Stimulated activated memory B cell treated with anti-CD40 and anti-IgM and Interleukin-4, amounts not matched to agents 10 μg/mL and 1 μg/mL and 100 μg/mL, for 72 hours (primary cell): ENCODE data around the gene ANKRD44.
"Not testable (repeated sequence)": the region's sequence is repeated elsewhere in the genome, so short reads cannot be mapped to it uniquely, and the experiment has no call there.

Source experiments
- ATAC-seq: fragments of 150-1000 bp; cut with Tn5 transposase; 2 replicates; pipeline ENCODE4 v1.10.0; 2021
- H3K27ac Mint-ChIP-seq: one replicate; pipeline ENCODE4 v1.8.0; 2022; ENCODE audit warnings: mild to moderate bottlenecking, mixed read lengths
- H3K27me3 Mint-ChIP-seq: one replicate; pipeline ENCODE4 v1.8.0; 2022; ENCODE audit warnings: mixed read lengths
- H3K36me3 Mint-ChIP-seq: one replicate; pipeline ENCODE4 v1.8.0; 2022; ENCODE audit warnings: mixed read lengths
- H3K4me1 Mint-ChIP-seq: one replicate; pipeline ENCODE4 v1.8.0; 2022; ENCODE audit warnings: mixed read lengths
- H3K4me3 Mint-ChIP-seq: one replicate; pipeline ENCODE4 v1.8.0; 2022; ENCODE audit warnings: mild to moderate bottlenecking, moderate library complexity, mixed read lengths
- H3K9me3 Mint-ChIP-seq: one replicate; pipeline ENCODE4 v1.8.0; 2022; ENCODE audit warnings: mixed read lengths

ANKRD44 gene

GRCh38 chr2:197247083-197247482 lies 63.5 kb downstream of the ANKRD44 start:
- H3K9me3 Mint-ChIP-seq: no peaks in the 10 kb centered on the region
- H3K27ac Mint-ChIP-seq: peak overlapping the region; percentile 38
- H3K27me3 Mint-ChIP-seq: no peaks in the 10 kb centered on the region
- H3K4me3 Mint-ChIP-seq: no peak overlapping the region
- peaks cover 31% of the 10 kb centered on the region for H3K36me3 Mint-ChIP-seq
- H3K4me1 Mint-ChIP-seq: peaks cover 75% of the 10 kb centered on the region
- ATAC-seq: no peak

GRCh38 chr2:197245829-197246804 lies 64.5 kb downstream of the ANKRD44 start:
- peak overlapping the region; percentile 38 for H3K27ac Mint-ChIP-seq
- H3K9me3 Mint-ChIP-seq: no peaks in the 10 kb centered on the region
- H3K4me3 Mint-ChIP-seq: no peak overlapping the region
- peaks cover 31% of the 10 kb centered on the region for H3K36me3 Mint-ChIP-seq
- ATAC-seq: no peak
- peaks cover 70% of the 10 kb centered on the region for H3K4me1 Mint-ChIP-seq
- H3K27me3 Mint-ChIP-seq: no peaks in the 10 kb centered on the region

GRCh38 chr2:197244349-197244748 lies 66.2 kb downstream of the ANKRD44 start:
- Mint-ChIP-seq H3K9me3 (no peaks in the 10 kb centered on the region), H3K27ac (peak overlapping the region; percentile 60), H3K4me3 (no peak overlapping the region), H3K36me3 (peaks cover 31% of the 10 kb centered on the region), H3K4me1 (peaks cover 75% of the 10 kb centered on the region), H3K27me3 (no peaks in the 10 kb centered on the region)
- no peak for ATAC-seq

- Mint-ChIP-seq H3K4me1 (peaks cover 73% of the 10 kb centered on the region), H3K4me3 (no peak overlapping the region), H3K27me3 (no peaks in the 10 kb centered on the region), H3K27ac (peak overlapping the region; percentile 60), H3K36me3 (peaks cover 28% of the 10 kb centered on the region), H3K9me3 (no peaks in the 10 kb centered on the region)
- no peak for ATAC-seq
These were observed 67.9 kb downstream of the ANKRD44 start for GRCh38 chr2:197242719-197243118.

GRCh38 chr2:197241596-197241995 lies 69.0 kb downstream of the ANKRD44 start:
- H3K27ac Mint-ChIP-seq: no peak overlapping the region
- H3K27me3 Mint-ChIP-seq: no peaks in the 10 kb centered on the region
- H3K4me3 Mint-ChIP-seq: no peak overlapping the region
- ATAC-seq: no peak
- H3K4me1 Mint-ChIP-seq: peaks cover 73% of the 10 kb centered on the region
- H3K36me3 Mint-ChIP-seq: peaks cover 22% of the 10 kb centered on the region
- no peaks in the 10 kb centered on the region for H3K9me3 Mint-ChIP-seq

- ATAC-seq: no peak
- H3K27ac Mint-ChIP-seq: peak overlapping the region; percentile 87
- H3K27me3 Mint-ChIP-seq: no peaks in the 10 kb centered on the region
- peak overlapping the region; percentile 50 for H3K4me3 Mint-ChIP-seq
- H3K4me1 Mint-ChIP-seq: peaks cover 73% of the 10 kb centered on the region
- no peaks in the 10 kb centered on the region for H3K9me3 Mint-ChIP-seq
- H3K36me3 Mint-ChIP-seq: peaks cover 18% of the 10 kb centered on the region
These were observed 69.4 kb downstream of the ANKRD44 start for GRCh38 chr2:197241153-197241552.

- peak overlapping the region; percentile 50 for H3K4me3 Mint-ChIP-seq
- peaks cover 79% of the 10 kb centered on the region for H3K4me1 Mint-ChIP-seq
- H3K27ac Mint-ChIP-seq: peak overlapping the region; percentile 87
- peak; percentile 63 for ATAC-seq
- H3K9me3 Mint-ChIP-seq: no peaks in the 10 kb centered on the region
- H3K27me3 Mint-ChIP-seq: no peaks in the 10 kb centered on the region
- peaks cover 18% of the 10 kb centered on the region for H3K36me3 Mint-ChIP-seq
These were observed 70.0 kb downstream of the ANKRD44 start for GRCh38 chr2:197240421-197241041.

- Mint-ChIP-seq H3K36me3 (peaks cover 21% of the 10 kb centered on the region), H3K4me1 (peaks cover 84% of the 10 kb centered on the region), H3K27ac (peak overlapping the region; percentile 87), H3K4me3 (peak overlapping the region; percentile 50)
- ATAC-seq, H3K9me3 Mint-ChIP-seq, H3K27me3 Mint-ChIP-seq: not testable (repeated sequence)
These were observed 70.6 kb downstream of the ANKRD44 start for GRCh38 chr2:197240018-197240417.

GRCh38 chr2:197239434-197239833 lies 71.1 kb downstream of the ANKRD44 start:
- H3K4me3 Mint-ChIP-seq: peak overlapping the region; percentile 79
- no peaks in the 10 kb centered on the region for H3K9me3 Mint-ChIP-seq
- H3K36me3 Mint-ChIP-seq: peaks cover 24% of the 10 kb centered on the region
- peaks cover 85% of the 10 kb centered on the region for H3K4me1 Mint-ChIP-seq
- H3K27me3 Mint-ChIP-seq: no peaks in the 10 kb centered on the region
- H3K27ac Mint-ChIP-seq: peak overlapping the region; percentile 87
- ATAC-seq: peak; percentile 59

- H3K4me3 Mint-ChIP-seq: no peak overlapping the region
- H3K4me1 Mint-ChIP-seq: peaks cover 88% of the 10 kb centered on the region
- peak overlapping the region; percentile 87 for H3K27ac Mint-ChIP-seq
These were observed 72.6 kb downstream of the ANKRD44 start for GRCh38 chr2:197238043-197238365.

GRCh38 chr2:197237291-197238042 lies 73.1 kb downstream of the ANKRD44 start:
- H3K27me3 Mint-ChIP-seq: no peaks in the 10 kb centered on the region
- peak overlapping the region; percentile 87 for H3K27ac Mint-ChIP-seq
- H3K36me3 Mint-ChIP-seq: peaks cover 14% of the 10 kb centered on the region
- no peak for ATAC-seq
- H3K4me1 Mint-ChIP-seq: peaks cover 89% of the 10 kb centered on the region
- H3K9me3 Mint-ChIP-seq: no peaks in the 10 kb centered on the region
- H3K4me3 Mint-ChIP-seq: no peak overlapping the region

More at GRCh38 chr2:197238043-197238365, 72.6 kb downstream of the ANKRD44 start:
- peaks cover 14% of the 10 kb centered on the region for H3K36me3 Mint-ChIP-seq
- H3K27me3 Mint-ChIP-seq: no peaks in the 10 kb centered on the region
- no peaks in the 10 kb centered on the region for H3K9me3 Mint-ChIP-seq
- peak; percentile 50 for ATAC-seq

GRCh38 chr2:197236816-197237215 lies 73.8 kb downstream of the ANKRD44 start:
- no peaks in the 10 kb centered on the region for H3K9me3 Mint-ChIP-seq
- no peak overlapping the region for H3K4me3 Mint-ChIP-seq
- peak overlapping the region; percentile 87 for H3K27ac Mint-ChIP-seq

GRCh38 chr2:197236159-197236558 lies 74.4 kb downstream of the ANKRD44 start:
- Mint-ChIP-seq H3K27ac (peak overlapping the region; percentile 87), H3K27me3 (no peaks in the 10 kb centered on the region), H3K36me3 (peaks cover 14% of the 10 kb centered on the region), H3K4me3 (no peak overlapping the region), H3K4me1 (peaks cover 92% of the 10 kb centered on the region), H3K9me3 (no peaks in the 10 kb centered on the region)
- ATAC-seq: no peak

More at GRCh38 chr2:197236816-197237215, 73.8 kb downstream of the ANKRD44 start:
- peaks cover 91% of the 10 kb centered on the region for H3K4me1 Mint-ChIP-seq
- H3K36me3 Mint-ChIP-seq: peaks cover 14% of the 10 kb centered on the region
- H3K27me3 Mint-ChIP-seq: no peaks in the 10 kb centered on the region
- ATAC-seq: no peak

GRCh38 chr2:197235711-197236110 lies 74.9 kb downstream of the ANKRD44 start:
- Mint-ChIP-seq H3K27ac (peak overlapping the region; percentile 87), H3K27me3 (no peaks in the 10 kb centered on the region), H3K36me3 (peaks cover 15% of the 10 kb centered on the region)

GRCh38 chr2:197234671-197235191 lies 75.8 kb downstream of the ANKRD44 start:
- Mint-ChIP-seq H3K9me3 (no peaks in the 10 kb centered on the region), H3K27ac (peak overlapping the region; percentile 70), H3K4me3 (no peak overlapping the region), H3K27me3 (no peaks in the 10 kb centered on the region), H3K4me1 (peaks cover 90% of the 10 kb centered on the region), H3K36me3 (peaks cover 24% of the 10 kb centered on the region)
- ATAC-seq: no peak

More at GRCh38 chr2:197235711-197236110, 74.9 kb downstream of the ANKRD44 start:
- no peaks in the 10 kb centered on the region for H3K9me3 Mint-ChIP-seq
- H3K4me3 Mint-ChIP-seq: no peak overlapping the region
- H3K4me1 Mint-ChIP-seq: peaks cover 90% of the 10 kb centered on the region
- no peak for ATAC-seq
